Measurements from ENCODE around the gene PPP2CA.

- no peak for TF ChIP-seq POLR2A (IDR thresholded peaks at IDR 0.05)
- TF ChIP-seq, protein P1, sequence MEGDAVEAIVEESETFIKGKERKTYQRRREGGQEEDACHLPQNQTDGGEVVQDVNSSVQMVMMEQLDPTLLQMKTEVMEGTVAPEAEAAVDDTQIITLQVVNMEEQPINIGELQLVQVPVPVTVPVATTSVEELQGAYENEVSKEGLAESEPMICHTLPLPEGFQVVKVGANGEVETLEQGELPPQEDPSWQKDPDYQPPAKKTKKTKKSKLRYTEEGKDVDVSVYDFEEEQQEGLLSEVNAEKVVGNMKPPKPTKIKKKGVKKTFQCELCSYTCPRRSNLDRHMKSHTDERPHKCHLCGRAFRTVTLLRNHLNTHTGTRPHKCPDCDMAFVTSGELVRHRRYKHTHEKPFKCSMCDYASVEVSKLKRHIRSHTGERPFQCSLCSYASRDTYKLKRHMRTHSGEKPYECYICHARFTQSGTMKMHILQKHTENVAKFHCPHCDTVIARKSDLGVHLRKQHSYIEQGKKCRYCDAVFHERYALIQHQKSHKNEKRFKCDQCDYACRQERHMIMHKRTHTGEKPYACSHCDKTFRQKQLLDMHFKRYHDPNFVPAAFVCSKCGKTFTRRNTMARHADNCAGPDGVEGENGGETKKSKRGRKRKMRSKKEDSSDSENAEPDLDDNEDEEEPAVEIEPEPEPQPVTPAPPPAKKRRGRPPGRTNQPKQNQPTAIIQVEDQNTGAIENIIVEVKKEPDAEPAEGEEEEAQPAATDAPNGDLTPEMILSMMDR (IDR thresholded peaks at IDR 0.05) = no peak
- TF ChIP-seq EP300 (IDR thresholded peaks at IDR 0.05) = no peak
Observed at GRCh38 chr5:134189031-134189430, 36.8 kb downstream of the PPP2CA start.

Data from suprapubic skin (tissue), 3 donors.